HG02981 (cell line): ENCODE results near the gene SND1.

Experiments
- ATAC-seq: cut with Tn5 transposase; IDR thresholded peaks from one replicate; pipeline ENCODE4 v1.9.1; 2021; ENCODE audit warnings: mild to moderate bottlenecking, moderate library complexity; ENCODE audit not compliant: unreplicated experiment

The SND1 gene

GRCh38 chr7:127980901-127981300, 328.9 kb downstream of the SND1 start:
- no peak for ATAC-seq

GRCh38 chr7:127981965-127982364, 330.0 kb downstream of the SND1 start:
- no peak for ATAC-seq

- no peak for ATAC-seq
Measured at GRCh38 chr7:127983804-127984332, 331.9 kb downstream of the SND1 start.

- ATAC-seq = no peak
Measured at GRCh38 chr7:127986581-127987521, 334.9 kb downstream of the SND1 start.

GRCh38 chr7:127988751-127989150, 336.8 kb downstream of the SND1 start:
- ATAC-seq = no peak

GRCh38 chr7:127993317-127993716, 341.3 kb downstream of the SND1 start:
- no peak for ATAC-seq

GRCh38 chr7:127993987-127994386, 342.0 kb downstream of the SND1 start:
- no peak for ATAC-seq

GRCh38 chr7:127995156-127995880, 343.3 kb downstream of the SND1 start:
- no peak for ATAC-seq

GRCh38 chr7:127995881-127996215, 343.9 kb downstream of the SND1 start:
- no peak for ATAC-seq

- no peak for ATAC-seq
Measured at GRCh38 chr7:127996253-127997071, 344.5 kb downstream of the SND1 start.

- no peak for ATAC-seq
Measured at GRCh38 chr7:127997226-127997922, 345.4 kb downstream of the SND1 start.

GRCh38 chr7:127998671-127999070, 346.7 kb downstream of the SND1 start:
- no peak for ATAC-seq

- no peak for ATAC-seq
Measured at GRCh38 chr7:128000048-128000447, 348.1 kb downstream of the SND1 start.

GRCh38 chr7:128000854-128001265, 348.9 kb downstream of the SND1 start:
- ATAC-seq = peak; percentile 62

GRCh38 chr7:128003167-128003566, 351.2 kb downstream of the SND1 start:
- ATAC-seq = no peak

- no peak for ATAC-seq
Measured at GRCh38 chr7:128003787-128004186, 351.8 kb downstream of the SND1 start.

GRCh38 chr7:128004623-128005022, 352.6 kb downstream of the SND1 start:
- no peak for ATAC-seq

GRCh38 chr7:128005117-128005516, 353.1 kb downstream of the SND1 start:
- no peak for ATAC-seq

- no peak for ATAC-seq
Measured at GRCh38 chr7:128005759-128006159, 353.8 kb downstream of the SND1 start.

GRCh38 chr7:128006550-128007302, 354.7 kb downstream of the SND1 start:
- ATAC-seq = no peak
